CD14-positive monocyte (primary cell): ENCODE measurements around the gene TTPAL. TPM values are rescaled to one million over a fixed set of nuclear protein-coding genes. Genes with fewer than 3 reads are reported as not detected.

Experiments used
- DNase-seq, 3 donors: peaks; one replicate each; pipeline ENCODE4 v3.0.0-alpha.2; 2011 to 2022
- H2AFZ ChIP-seq: 2 replicates; pipeline ENCODE4 v1.6.0; 2012; ENCODE audit warnings: mild to moderate bottlenecking, low read depth, low read length, inconsistent platforms; ENCODE audit not compliant: insufficient read depth, poor library complexity, severe bottlenecking
- H3K27ac ChIP-seq, 2 donors: 1 replicate in 1 of 2; 2 replicates in 1 of 2; pipeline ENCODE4 v1.5.1; 2012 to 2013; ENCODE audit warnings: low read length in 2 of 2, control low read depth in 1 of 2, inconsistent platforms in 1 of 2, low read depth in 1 of 2, mild to moderate bottlenecking in 1 of 2
- H3K27me3 ChIP-seq, 2 donors: one replicate each; pipeline versions ENCODE4 v1.6.0 to v1.6.1; 2011 to 2013; ENCODE audit warnings: low read length in 2 of 2; ENCODE audit not compliant: control insufficient read depth in 2 of 2, insufficient read depth in 2 of 2
- H3K36me3 ChIP-seq, 2 donors: replicated peaks in 1 of 2; 1 replicate in 1 of 2; 2 replicates in 1 of 2; pipeline versions ENCODE4 v1.5.1 to v1.6.1; 2012 to 2013; ENCODE audit warnings: low read length in 2 of 2, control low read depth in 1 of 2, inconsistent platforms in 1 of 2, mild to moderate bottlenecking in 1 of 2; ENCODE audit not compliant: insufficient read depth in 2 of 2, control insufficient read depth in 1 of 2
- H3K4me1 ChIP-seq, 2 donors: 1 replicate in 1 of 2; 2 replicates in 1 of 2; pipeline versions ENCODE4 v1.5.1 to v1.6.1; 2012 to 2013; ENCODE audit warnings: low read length in 2 of 2, control low read depth in 1 of 2, inconsistent platforms in 1 of 2, mild to moderate bottlenecking in 1 of 2, moderate library complexity in 1 of 2; ENCODE audit not compliant: insufficient read depth in 2 of 2, control insufficient read depth in 1 of 2
- H3K4me2 ChIP-seq: replicated peaks from 2 replicates; pipeline ENCODE3; 2012; ENCODE audit warnings: low read length, moderate library complexity, mild to moderate bottlenecking; ENCODE audit not compliant: poor library complexity, severe bottlenecking; ENCODE audit errors: extremely low read depth
- H3K4me3 ChIP-seq, 3 experiments: fragments of 200-600 bp in 1 of 3; sonication (generic) in 1 of 3; replicated peaks in 1 of 3; 1 replicate in 2 of 3; 2 replicates in 1 of 3; pipeline ENCODE4 v1.5.1; 2011 to 2013; ENCODE audit warnings: low read length in 3 of 3, mild to moderate bottlenecking in 3 of 3, control low read depth in 2 of 3, low read depth in 2 of 3, inconsistent platforms in 1 of 3, moderate library complexity in 1 of 3
- H3K79me2 ChIP-seq: 2 replicates; pipeline ENCODE4 v1.6.0; 2012; ENCODE audit warnings: mild to moderate bottlenecking, control low read depth, inconsistent platforms, low read length, moderate library complexity; ENCODE audit not compliant: insufficient read depth
- H3K9ac ChIP-seq: 2 replicates; pipeline ENCODE4 v1.6.0; 2017; ENCODE audit warnings: low read length, mild to moderate bottlenecking; ENCODE audit not compliant: insufficient read depth, poor library complexity, severe bottlenecking
- H3K9me3 ChIP-seq, 2 donors: replicated peaks in 1 of 2; 1 replicate in 1 of 2; 2 replicates in 1 of 2; pipeline versions ENCODE4 v1.5.1 to v1.6.1; 2012 to 2013; ENCODE audit warnings: low read length in 2 of 2, control low read depth in 1 of 2; ENCODE audit not compliant: control insufficient read depth in 1 of 2, insufficient read depth in 1 of 2
- H4K20me1 ChIP-seq: 2 replicates; pipeline ENCODE4 v1.6.0; 2012; ENCODE audit warnings: mild to moderate bottlenecking, low read length, control low read depth, moderate library complexity; ENCODE audit not compliant: insufficient read depth
- H3K27ac Mint-ChIP-seq, 7 donors: one replicate each; pipeline ENCODE4 v1.8.0; 2020; ENCODE audit warnings: mild to moderate bottlenecking in 7 of 7, mixed read lengths in 7 of 7, moderate library complexity in 6 of 7, inconsistent platforms in 2 of 7
- H3K27me3 Mint-ChIP-seq, 3 donors: one replicate each; pipeline ENCODE4 v1.8.0; 2021 to 2022; ENCODE audit warnings: low read depth in 3 of 3, mild to moderate bottlenecking in 3 of 3, mixed read lengths in 3 of 3, moderate library complexity in 3 of 3, inconsistent platforms in 1 of 3
- H3K36me3 Mint-ChIP-seq, 2 donors: one replicate each; pipeline ENCODE4 v1.8.0; 2020; ENCODE audit warnings: mixed read lengths in 2 of 2, inconsistent platforms in 1 of 2, mild to moderate bottlenecking in 1 of 2
- H3K4me1 Mint-ChIP-seq: one replicate; pipeline ENCODE4 v1.8.0; 2020; ENCODE audit warnings: mild to moderate bottlenecking, mixed read lengths
- H3K4me3 Mint-ChIP-seq, 2 donors: one replicate each; pipeline ENCODE4 v1.8.0; 2020; ENCODE audit warnings: mild to moderate bottlenecking in 2 of 2, mixed read lengths in 2 of 2, moderate library complexity in 1 of 2
- H3K9me3 Mint-ChIP-seq, 7 donors: one replicate each; pipeline ENCODE4 v1.8.0; 2020 to 2022; ENCODE audit warnings: mixed read lengths in 7 of 7, mild to moderate bottlenecking in 6 of 7, moderate library complexity in 6 of 7, inconsistent platforms in 2 of 7
- CTCF ChIP-seq: fragments of 200-600 bp; IDR thresholded peaks from one replicate; pipeline ENCODE4 v1.8.0; 2022; ENCODE audit warnings: antibody characterized with exemption, mild to moderate bottlenecking
- WGBS: methylation state at CpG from one replicate; pipeline ENCODE4 v1.1.5; 2013; ENCODE audit warnings: missing lambda C conversion rate; ENCODE audit not compliant: insufficient coverage; 5-methylcytosine and 5-hydroxymethylcytosine counted together
- intact Hi-C, 2 donors: fragments of 100-400 bp; cut with micrococcal nuclease; formaldehyde crosslinking; loops; one replicate each; pipeline versions ENCODE4 v1.15.0 to v1.15.1; 2023
- polyA plus RNA-seq, 3 donors: library from polyadenylated mRNA; depleted of rRNA in 1 of 3; unstranded in 2 of 3; stranded (reverse) in 1 of 3; fragments of 300-500 nt in 2 of 3; fragments of >200 nt in 1 of 3; fragmentation: Illumina TruSeq in 2 of 3; gene quantifications; 1 replicate in 2 of 3; 2 replicates in 1 of 3; pipeline ENCODE4 v1.2.3, GENCODE V29; 2012 to 2021

The TTPAL gene
- polyA plus RNA-seq, 3 donors = 1.5 to 4.9 (median 3.0) TPM

- no peak overlapping the region for H2AFZ ChIP-seq
- H3K36me3 Mint-ChIP-seq = peaks cover 78 to 98% of the 10 kb centered on the region in 2 donors
- peak overlapping the region in 3 of 7 donors; percentile 15 to 19 (median 17) for H3K27ac Mint-ChIP-seq
- H3K4me3 ChIP-seq = no peak overlapping the region
- intact Hi-C loops = no loop called here
- H3K27me3 ChIP-seq = no peaks in the 10 kb centered on the region
- no peaks in the 10 kb centered on the region for H3K4me1 Mint-ChIP-seq
- H3K36me3 ChIP-seq = peaks cover 92 to 100% of the 10 kb centered on the region in 2 donors
- WGBS = 100% methylated on average over 4 of the region's 5 CpGs
- no peak overlapping the region for H3K27ac ChIP-seq
- H3K4me3 Mint-ChIP-seq = no peak overlapping the region
- no peaks in the 10 kb centered on the region for H3K9me3 ChIP-seq
- no peaks in the 10 kb centered on the region for H3K4me1 ChIP-seq
- no peak for DNase-seq
- no peaks in the 10 kb centered on the region for H3K9me3 Mint-ChIP-seq
- H3K27me3 Mint-ChIP-seq = no peaks in the 10 kb centered on the region
- no peak overlapping the region for H3K9ac ChIP-seq
- no peaks in the 10 kb centered on the region for H3K79me2 ChIP-seq
- H3K4me2 ChIP-seq = no peak overlapping the region
- peaks cover 19% of the 10 kb centered on the region for H4K20me1 ChIP-seq
- no peak for TF ChIP-seq CTCF
Measured at GRCh38 chr20:44501448-44501847, 25.8 kb downstream of the TTPAL start.

GRCh38 chr20:44502968-44503367 is 27.3 kb downstream of the TTPAL start:
- Histone ChIP-seq H3K4me1 (no peaks in the 10 kb centered on the region), H3K9me3 (no peaks in the 10 kb centered on the region), H3K9ac (no peak overlapping the region), H3K4me3 (no peak overlapping the region), H3K79me2 (no peaks in the 10 kb centered on the region), H4K20me1 (peaks cover 25% of the 10 kb centered on the region), H3K4me2 (no peak overlapping the region), H3K27me3 (no peaks in the 10 kb centered on the region), H3K36me3 (peaks cover 94 to 100% of the 10 kb centered on the region in 2 donors), H3K27ac (no peak overlapping the region), H2AFZ (no peak overlapping the region)
- H3K4me1 Mint-ChIP-seq = no peaks in the 10 kb centered on the region
- H3K36me3 Mint-ChIP-seq = peaks cover 75 to 98% of the 10 kb centered on the region in 2 donors
- H3K27me3 Mint-ChIP-seq = no peaks in the 10 kb centered on the region
- H3K4me3 Mint-ChIP-seq = no peak overlapping the region
- no peak for TF ChIP-seq CTCF
- no peaks in the 10 kb centered on the region for H3K9me3 Mint-ChIP-seq
- WGBS = no CpG with 5 or more reads among the region's 1 CpG
- DNase-seq = no peak
- no peak overlapping the region for H3K27ac Mint-ChIP-seq
- intact Hi-C loops = no loop called here
